NK-92 treated with Interleukin-12 subunit alpha and Interleukin-12 subunit beta, amount 100 ng/mL, for 24 hours (cell line): ENCODE results near the gene OTOL1.
"Not testable (repeated sequence)": the region's sequence is repeated elsewhere in the genome, so short reads cannot be mapped to it uniquely, and the experiment has no call there.

Experiments
- DNase-seq: peaks from one replicate; lab custom pipeline; 2025; lab: John Stamatoyannopoulos, UW

Gene OTOL1

DNA sequence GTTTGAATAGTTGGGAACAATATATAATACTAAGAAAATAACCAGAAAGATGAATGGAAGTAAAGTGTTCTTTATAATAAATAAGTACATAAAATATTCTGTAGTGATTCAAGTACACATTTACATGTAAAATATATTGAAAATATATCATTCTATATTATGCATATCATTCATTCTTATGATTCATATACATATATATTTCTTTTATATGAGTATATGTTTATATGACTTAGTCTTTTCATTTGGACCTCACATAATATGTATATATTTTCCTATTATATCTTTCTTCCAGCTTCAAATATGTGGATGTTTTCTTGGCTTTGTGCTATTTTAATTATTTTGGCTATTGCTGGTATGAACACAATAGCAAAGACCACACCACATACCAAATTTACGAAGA, at the start of gene OTOL1:
Gene OTOL1 (plus strand): TSS at position 301 of the 400 bp plus-strand sequence. CDS start 0 bp downstream, at position 301.
- DNase-seq, result no peak

DNA sequence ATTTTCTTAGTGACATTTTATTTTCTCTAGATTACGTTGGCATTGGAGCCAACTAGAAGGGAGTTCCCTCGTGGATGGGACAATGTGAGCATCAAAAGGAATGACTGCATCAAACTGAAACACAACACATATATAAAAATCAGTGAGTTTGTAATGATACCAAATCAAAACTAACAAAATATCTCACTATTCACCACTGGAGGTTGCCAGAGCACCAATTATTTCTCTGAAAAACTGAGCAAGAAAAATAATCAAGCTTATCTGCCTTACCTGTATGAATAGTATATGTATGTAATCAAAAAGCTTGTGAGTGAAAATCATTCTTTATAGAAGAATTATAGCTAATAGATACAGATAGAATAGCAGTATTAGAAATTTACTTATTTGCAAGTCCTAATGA, 46.8 kb upstream of the OTOL1 start:
- DNase-seq, result no peak

DNA sequence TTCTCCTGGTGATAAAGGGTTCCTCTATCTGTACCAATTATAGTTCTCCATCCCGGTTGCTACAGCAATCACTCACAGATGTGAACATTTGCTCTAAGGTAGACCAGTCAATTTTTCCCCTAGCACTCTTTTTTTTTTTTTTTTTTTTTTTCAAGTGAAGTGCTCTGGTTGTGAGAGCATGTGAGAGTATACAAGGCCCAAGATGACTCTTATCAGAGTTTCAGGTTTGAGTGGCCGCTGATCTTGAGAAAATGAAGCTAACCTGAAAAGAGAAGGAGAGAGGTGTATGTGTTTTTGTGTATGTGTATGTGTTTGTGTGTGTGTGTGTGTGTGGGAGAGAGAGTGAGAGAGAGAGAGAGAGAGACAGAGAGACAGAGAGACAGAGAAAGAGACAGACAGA, 44.4 kb upstream of the OTOL1 start:
- DNase-seq, result no peak

DNA sequence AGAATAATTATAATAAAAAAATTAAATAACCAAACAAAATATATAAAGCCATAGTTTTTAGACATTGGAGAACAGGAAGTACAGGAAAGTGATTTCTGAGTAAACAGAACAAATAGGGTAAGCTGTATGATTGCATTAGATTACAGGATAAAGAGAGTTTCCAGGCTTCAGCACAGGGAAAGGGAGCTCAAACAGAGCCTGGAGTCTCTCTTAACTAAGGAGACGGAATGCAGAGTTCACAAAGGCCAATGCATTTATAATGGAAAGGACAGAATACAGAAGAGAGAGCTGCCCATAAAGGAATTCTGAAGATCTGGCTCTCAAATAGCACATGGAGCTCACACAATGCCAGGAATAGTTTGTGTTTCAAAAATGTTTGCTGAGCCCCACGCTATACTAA, 42.0 kb upstream of the OTOL1 start:
- DNase-seq, result no peak

DNA sequence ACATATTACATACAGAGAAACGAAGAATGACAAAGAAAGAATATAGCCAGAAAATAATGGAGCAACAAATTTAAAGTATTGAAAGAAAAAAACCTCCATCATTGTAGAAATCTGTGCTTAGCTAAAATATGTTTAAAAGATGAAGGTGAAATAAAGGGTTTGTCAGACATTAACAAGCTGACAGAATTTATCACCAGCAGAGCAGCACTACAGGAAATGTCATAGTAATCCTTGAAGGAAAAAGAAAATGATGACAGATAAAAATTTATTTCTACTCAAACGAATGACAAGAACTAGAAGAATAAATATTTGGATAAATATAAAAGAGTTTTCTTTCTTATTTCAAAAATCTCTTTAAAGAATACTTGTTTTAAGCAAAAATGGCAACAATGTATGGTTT, 40.6 kb upstream of the OTOL1 start:
- DNase-seq, result no peak

DNA sequence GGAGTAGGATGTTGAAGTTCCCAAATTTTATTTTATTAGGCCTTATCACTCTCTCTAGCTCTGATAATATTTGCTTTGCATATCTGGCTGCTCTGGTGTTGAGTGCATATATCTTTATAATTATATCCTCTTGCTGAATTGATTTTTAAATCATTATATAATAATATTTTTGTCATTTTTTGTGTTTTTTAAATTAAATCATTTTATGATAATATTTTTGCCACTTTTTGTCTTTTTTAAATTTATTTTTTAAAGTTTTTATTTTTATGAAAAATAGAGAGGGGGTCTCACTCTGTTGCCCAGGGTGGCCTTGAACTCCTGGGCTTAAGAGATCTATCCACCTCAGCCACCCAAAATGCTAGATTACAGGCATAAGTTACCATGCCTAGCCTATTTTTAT, 34.5 kb upstream of the OTOL1 start:
- no peak for DNase-seq

DNA sequence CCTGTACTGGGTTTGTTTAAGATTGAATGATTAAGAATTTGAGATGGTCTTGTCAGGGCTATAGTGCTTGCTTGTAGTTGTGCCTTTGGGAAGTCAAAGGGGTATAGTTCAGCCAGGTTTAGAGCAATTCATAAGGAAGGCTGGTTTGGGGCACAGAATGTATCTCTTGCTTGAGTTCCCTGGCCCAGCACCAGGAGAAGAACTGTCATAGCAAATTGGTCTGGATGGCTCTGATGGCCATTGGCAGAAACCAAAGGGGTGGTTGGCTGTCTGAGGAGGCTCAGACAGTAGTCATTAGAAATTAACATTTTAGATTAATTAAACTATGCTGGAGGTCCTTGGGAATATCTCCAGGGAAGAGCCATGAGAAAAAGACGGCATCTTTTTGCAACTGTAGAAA, 25.4 kb upstream of the OTOL1 start:
- no peak for DNase-seq

DNA sequence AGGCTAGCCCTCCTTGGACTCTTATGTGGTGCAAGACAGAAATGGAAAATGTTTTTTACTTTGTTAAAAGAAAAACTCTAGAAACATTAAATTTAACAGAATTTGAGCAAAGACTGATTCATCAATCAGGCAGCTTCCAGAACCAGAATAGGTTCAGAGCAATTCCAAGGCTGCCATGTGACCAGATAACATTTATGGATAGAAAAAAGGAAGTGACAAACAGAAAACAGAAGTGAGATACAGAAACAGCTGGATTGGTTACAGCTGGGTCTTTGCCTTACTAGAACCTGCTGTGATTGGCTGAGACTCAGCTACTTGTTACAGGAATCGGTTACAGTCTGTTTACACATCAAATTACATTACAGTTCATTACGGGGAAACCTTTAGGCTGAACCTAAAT, 22.5 kb upstream of the OTOL1 start:
- DNase-seq, result no peak

DNA sequence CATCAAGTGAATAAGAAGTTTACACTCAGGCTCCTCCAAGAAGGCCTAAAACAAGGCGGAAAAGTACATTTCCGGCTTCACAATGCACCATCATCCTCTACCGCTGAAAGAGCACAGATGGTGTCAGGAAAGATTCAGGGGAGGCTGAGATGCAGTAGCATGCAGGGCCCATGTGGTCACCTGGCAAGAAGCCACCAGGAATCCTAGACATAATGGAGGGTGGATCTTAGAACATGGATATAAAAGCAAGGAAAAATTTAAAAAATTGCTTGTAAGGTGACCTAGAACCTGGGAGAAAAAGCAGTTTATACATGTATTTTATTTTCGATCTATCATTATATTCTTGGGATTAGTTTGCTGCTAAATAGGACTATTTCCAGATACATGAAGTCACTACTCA, 21.9 kb upstream of the OTOL1 start:
- DNase-seq, result no peak

DNA sequence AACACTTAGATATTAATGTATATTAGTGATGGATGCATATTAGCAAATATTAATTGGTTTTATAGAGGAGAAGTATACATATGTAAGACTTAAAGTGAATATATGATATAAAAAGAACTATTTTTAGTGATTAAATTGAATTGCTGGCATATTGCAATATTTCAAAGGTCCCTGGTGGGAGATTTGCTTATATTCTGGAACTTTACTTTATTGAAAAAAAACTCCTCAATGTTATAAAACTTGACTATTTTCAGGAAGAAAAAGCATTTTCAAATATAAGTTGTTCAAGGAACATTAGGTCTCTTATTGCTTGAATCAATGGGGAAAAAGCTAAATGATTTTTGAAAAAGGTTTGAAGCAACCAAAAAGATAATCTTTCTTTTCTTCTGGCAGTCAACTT, 21.4 kb upstream of the OTOL1 start:
- DNase-seq, result no peak

DNA sequence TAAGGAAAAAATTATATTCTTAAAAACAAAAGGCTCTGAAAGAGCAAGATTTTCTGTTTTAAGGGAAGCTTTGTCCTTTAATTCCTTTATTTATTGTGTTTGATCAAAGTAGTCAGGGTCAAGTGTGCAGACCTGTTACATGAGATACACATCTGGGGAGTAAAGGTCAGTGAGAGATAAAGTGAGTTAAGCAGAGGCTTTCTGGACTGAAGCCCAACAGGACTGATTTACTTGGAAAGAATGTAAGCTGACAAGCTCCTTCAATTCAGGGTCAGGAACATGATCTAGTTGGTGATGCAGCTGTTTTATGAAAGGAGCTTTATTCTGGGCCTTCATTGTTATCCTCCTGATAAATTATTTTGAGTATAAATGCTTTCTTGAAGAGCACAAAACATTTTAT, 20.7 kb upstream of the OTOL1 start:
- DNase-seq, result no peak

DNA sequence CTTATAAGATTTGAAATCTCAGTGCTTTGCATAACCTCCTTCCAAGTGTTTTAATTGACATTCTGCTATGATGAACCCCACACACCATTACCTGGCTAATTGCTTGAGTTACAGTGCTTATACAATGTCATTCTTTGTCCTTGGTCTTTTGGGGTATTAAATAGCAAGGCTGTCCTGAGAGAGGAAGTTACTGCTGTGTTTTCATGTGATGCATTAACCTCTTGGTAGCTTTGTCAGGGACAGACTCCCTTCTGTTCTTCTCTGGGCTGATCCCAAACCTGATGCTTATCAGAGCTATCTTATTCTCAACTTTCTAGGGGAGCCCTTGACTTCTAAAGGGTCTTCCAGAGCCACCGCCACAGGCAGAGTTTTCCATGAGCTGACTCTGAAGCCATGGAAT, 12.4 kb upstream of the OTOL1 start:
- DNase-seq, result no peak

DNA sequence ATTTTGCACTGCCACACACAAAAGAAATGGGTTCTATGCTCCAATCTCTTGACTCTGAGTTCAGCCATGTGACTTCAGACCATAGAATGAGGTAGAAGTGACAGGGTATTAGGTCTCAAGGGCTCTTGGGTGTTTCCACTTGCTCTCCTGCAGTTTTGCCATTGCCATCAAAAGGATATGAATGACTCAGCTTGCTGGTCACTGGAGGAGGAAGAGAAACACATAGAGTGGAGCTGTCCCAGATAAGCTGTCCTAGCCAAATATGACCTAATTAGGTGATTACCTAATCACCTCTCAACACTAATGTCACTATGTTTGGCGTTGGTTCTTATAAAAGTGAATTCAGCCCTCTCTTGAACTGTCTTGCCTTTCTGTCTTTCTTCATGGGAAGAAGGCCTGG, 8.3 kb upstream of the OTOL1 start:
- DNase-seq, result not testable (repeated sequence)

DNA sequence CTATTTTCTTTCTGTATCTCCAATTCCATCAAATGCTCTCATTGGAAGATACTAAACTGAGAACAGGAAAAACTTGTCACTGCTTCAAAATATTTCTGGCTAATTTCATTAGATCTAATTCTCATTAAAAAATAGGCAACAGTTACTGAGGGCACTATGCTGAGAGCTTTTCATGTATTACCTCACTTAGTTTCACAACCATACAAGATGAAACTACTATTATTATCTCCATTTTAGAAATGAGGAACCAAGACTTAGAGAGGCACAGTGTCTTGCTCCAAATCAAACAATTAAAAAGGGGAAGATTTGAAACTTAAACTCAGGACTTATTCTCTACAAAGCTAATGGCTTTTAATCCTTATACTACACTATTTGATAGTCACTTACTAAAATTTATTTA, 7.2 kb upstream of the OTOL1 start:
- no peak for DNase-seq

DNA sequence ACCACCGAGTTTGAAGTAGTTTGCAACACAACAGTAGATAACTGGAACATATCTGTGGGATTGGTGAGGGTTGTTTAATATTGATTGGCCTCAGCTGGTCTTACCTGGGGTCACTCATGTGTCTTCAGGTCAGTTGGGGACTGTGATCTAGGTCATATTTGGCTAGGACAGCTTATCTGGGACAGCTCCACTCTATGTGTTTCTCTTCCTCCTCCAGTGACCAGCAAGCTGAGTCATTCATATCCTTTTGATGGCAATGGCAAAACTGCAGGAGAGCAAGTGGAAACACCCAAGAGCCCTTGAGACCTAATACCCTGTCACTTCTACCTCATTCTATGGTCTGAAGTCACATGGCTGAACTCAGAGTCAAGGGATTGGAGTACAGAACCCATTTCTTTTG, 5.8 kb upstream of the OTOL1 start:
- DNase-seq, result not testable (repeated sequence)

DNA sequence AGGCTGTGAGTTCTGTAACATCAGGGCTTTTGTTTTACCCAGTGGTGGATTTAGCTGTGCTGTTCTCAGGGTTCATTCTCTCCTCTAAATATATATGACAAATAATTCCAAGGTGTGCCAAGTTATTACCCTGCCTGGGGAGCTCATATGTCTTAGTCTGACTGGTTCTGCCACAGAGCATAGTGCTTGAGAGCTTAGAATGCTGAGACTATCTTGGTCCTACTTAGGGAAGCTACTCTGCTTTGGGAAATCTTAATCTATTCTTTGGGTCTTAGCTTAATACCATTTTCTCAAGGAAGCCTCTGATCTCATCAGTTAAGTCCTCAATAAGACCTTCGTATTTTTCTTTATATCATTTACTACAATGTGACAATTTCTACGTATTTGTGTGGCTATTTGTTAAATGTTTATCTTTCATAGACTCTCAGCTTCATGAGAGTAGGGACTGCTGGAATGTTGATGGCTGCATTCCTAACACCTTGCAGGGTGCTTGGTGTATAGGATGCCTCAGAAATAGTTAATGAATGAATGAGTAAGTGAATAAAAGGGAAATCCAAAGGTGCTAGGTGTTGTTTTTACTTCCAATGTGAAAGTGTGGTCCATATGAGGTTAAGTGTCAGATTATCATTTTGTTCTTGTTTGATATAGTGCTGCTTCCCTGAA, 1.8 kb downstream of the OTOL1 start:
- DNase-seq, result no peak

DNA sequence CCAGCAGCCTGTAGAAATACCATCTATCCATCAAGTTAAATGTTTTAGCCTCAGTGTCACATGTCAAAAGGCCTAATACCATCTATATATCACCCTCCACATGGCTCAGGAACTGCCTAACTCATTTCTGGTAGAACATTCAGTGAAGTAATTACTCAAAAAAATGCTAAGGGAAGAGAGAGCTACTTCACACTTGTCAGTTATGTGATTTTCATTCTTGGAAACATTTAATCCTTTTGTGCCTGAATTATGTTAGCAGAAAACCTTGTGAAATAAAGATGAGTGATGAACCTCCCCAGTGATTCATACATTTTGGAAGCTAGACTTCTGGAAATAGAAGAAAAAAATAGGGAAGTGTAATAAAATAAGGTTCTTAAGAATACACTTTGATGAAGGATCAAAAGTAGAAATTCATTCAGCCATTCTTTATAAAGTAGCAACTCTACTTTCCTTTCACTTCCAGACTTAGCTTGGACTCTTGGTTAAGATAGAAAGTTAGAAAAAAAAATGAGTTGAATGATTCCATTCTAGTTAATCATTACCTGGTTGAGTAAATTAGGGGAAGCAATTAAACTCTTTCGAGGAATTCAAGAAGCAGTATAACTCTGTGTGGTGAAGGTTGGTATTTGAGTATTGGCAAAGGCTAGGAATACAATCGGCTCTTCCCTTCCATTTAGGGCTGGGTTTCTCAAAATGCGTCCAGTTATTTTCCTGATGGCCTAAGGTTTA, 3.6 kb downstream of the OTOL1 start:
- DNase-seq, result no peak

DNA sequence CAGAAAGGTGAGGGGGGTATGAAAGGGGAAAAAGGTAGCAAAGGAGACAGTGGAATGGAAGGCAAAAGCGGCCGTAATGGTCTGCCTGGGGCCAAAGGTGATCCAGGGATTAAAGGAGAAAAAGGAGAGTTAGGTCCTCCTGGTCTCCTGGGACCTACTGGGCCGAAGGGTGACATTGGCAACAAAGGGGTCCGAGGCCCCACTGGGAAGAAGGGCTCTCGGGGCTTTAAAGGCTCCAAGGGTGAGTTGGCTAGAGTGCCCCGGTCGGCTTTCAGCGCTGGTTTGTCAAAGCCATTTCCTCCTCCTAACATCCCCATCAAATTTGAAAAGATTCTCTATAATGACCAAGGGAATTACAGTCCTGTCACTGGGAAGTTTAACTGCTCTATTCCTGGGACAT, 6.7 kb downstream of the OTOL1 start:
- no peak for DNase-seq

DNA sequence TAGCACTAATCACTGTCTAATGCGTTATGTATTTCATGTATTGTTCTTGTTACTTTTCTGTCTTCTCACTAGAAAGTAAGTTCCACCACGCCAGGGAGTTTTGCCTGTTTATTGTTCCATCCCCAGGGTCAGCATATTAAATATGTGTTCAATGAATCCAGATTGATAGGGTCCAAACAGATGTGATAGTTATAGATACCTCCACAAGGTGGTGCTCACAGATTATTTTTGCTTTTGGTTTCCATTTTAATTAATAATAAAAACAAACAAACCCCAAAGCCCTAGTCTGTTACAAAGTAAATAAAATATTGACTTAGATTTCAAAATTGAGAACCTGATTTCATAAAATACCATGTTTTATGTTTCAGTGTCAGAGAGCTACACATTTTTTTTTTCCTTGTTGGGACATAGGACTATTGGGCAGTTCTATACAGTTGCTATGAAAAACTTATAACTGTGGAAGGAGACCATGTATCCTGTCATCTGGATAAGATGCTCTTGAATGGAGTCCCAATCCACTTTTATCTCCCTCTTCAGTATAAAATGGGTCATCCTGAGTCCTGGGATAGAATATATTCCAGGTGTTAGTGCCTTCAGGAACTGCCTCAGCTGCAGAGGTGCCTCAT, 12.4 kb downstream of the OTOL1 start:
- no peak for DNase-seq

DNA sequence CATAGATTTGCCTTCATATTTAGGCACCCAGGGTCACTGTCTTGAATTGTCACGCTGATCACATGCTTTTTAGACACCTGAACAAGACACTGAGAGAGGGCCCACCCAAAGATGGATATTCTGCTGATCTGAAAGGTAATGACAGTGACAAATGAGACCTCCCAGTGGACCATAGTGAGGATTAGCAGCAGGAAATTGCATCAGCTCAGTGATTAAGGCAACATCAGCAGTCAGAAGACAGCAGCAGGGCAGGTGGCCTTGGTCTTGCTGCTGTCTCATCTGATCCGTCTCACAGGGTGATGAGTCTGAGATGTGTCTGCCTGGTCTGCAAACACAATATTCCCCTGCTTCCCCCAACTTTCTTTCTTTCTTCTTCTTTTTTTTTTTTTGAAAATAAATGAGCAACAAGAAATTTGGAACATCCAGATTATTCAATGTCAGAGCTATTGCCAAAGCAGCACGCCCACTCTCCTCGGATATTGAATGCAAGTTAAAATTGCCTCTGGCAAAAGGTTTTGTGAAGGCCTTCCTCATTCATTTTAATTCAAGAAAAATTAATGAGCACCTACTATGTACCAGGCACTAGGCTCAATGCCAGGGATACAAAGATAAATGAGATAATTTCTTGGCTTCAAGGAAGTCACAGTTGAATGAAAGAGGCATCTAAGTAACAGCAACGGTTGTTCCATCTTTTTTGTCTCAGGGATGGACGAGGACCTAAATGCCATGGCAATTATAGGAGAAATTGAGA, 14.1 kb downstream of the OTOL1 start:
- peak; percentile 1 for DNase-seq

DNA sequence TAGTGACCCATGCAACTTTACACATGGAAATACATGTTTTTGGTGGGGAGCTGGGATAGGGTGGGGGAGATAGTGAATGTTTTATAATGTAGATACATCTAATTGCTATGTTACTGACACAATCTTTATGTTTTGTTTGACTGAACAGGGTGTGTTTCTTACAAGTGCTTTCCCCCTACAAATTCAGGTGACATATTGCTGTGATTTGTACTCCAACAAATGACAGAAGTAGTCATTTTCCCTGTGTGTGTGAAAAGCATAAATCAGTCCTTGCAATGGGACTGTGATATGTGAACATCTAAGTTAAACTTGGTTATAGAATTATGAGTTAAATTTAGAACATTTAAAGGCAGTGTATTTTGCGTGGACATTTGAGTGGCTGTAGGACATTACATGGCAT, 27.3 kb downstream of the OTOL1 start:
- DNase-seq, result no peak

DNA sequence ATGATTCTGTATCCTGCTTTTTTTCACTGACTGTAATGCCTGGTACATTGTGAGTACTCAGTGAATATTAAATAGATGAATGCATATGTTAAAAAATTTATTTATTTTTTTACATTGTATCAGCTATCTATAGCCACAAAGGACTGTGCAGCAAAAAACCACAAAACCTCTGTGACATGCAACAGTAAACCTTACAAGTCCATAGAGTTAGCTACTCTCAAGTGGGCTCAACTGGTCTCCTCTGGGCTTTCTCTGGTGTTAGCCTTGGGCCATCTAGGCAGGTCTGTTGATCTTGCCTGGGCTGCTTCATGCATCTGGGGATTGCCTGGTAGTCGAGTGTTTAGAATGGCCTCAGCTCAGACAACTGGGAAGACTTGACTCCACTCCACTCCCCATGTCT, 35.3 kb downstream of the OTOL1 start:
- no peak for DNase-seq

DNA sequence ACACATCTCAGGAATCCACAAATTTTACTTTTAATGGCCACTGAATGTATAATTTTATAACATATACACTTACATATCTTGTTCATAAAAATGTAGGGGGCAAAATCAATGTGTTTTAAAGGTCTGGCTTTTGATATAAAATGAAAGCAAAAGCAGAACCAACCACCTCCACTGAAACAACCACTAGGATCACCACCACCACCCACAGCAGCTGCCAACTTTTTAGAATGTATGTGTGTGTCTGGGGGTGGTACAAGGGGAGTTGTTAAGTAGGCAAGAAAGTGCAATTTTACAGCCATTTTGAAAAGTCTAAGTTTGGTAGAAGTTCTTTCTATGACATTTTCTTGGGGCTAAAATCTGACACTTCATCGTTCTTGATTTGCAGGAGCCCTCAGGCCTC, 44.0 kb downstream of the OTOL1 start:
- no peak for DNase-seq
